GM18907 (cell line): Measurements from ENCODE around the gene ZNF69.
"Not testable (repeated sequence)": the region's sequence is repeated elsewhere in the genome, so short reads cannot be mapped to it uniquely, and the experiment has no call there.

Source experiments
- ATAC-seq: cut with Tn5 transposase; IDR thresholded peaks from one replicate; pipeline ENCODE4 v1.9.1; 2021; ENCODE audit warnings: mild to moderate bottlenecking, moderate library complexity; ENCODE audit not compliant: unreplicated experiment

Gene ZNF69

GRCh38 chr19:11887611-11888531, at the start of gene ZNF69:
TSS of gene ZNF69 (plus strand) at chr19:11887782. CDS start at chr19:11887924, 142 bp downstream.
- ATAC-seq: peak; percentile 53

GRCh38 chr19:11843722-11844121, 43.9 kb upstream of the ZNF69 start:
- ATAC-seq: no peak

- ATAC-seq: not testable (repeated sequence)
Observed at GRCh38 chr19:11847615-11848014, 40.0 kb upstream of the ZNF69 start.

GRCh38 chr19:11848200-11848593, 39.4 kb upstream of the ZNF69 start:
- ATAC-seq: no peak

- peak; percentile 79 for ATAC-seq
Observed at GRCh38 chr19:11848594-11849469, 38.8 kb upstream of the ZNF69 start, which contains the start of gene ZNF439. TSS of gene ZNF439 (plus strand) at chr19:11848726. CDS start at chr19:11848868, 142 bp downstream.

- ATAC-seq: not testable (repeated sequence)
Observed at GRCh38 chr19:11850289-11850688, 37.3 kb upstream of the ZNF69 start.

GRCh38 chr19:11853358-11853757, 34.2 kb upstream of the ZNF69 start:
- ATAC-seq: no peak

- ATAC-seq: no peak
Observed at GRCh38 chr19:11856596-11857250, 30.9 kb upstream of the ZNF69 start.

GRCh38 chr19:11860721-11861120, 26.9 kb upstream of the ZNF69 start:
- no peak for ATAC-seq

GRCh38 chr19:11861301-11861700, 26.3 kb upstream of the ZNF69 start:
- ATAC-seq: no peak

- ATAC-seq: not testable (repeated sequence)
Observed at GRCh38 chr19:11867766-11868165, 19.8 kb upstream of the ZNF69 start.

GRCh38 chr19:11868188-11868587, 19.4 kb upstream of the ZNF69 start:
- no peak for ATAC-seq

- ATAC-seq: no peak
Observed at GRCh38 chr19:11872624-11873023, 15.0 kb upstream of the ZNF69 start.

- no peak for ATAC-seq
Observed at GRCh38 chr19:11873762-11874161, 13.8 kb upstream of the ZNF69 start.

- not testable (repeated sequence) for ATAC-seq
Observed at GRCh38 chr19:11879687-11880266, 7.8 kb upstream of the ZNF69 start.

GRCh38 chr19:11880598-11880997, 7.0 kb upstream of the ZNF69 start:
- ATAC-seq: no peak

GRCh38 chr19:11881151-11881800, 6.3 kb upstream of the ZNF69 start:
- ATAC-seq: no peak

- ATAC-seq: no peak
Observed at GRCh38 chr19:11882606-11883005, 5.0 kb upstream of the ZNF69 start.

- peak; percentile 11 for ATAC-seq
Observed at GRCh38 chr19:11887234-11887610, 360 bp upstream of the ZNF69 start.

- ATAC-seq: not testable (repeated sequence)
Observed at GRCh38 chr19:11889901-11890300, 2.3 kb downstream of the ZNF69 start.
